A549 (cell line): ENCODE data around the gene ADAMTSL3. TPM values are rescaled to one million over a fixed set of nuclear protein-coding genes. Genes with fewer than 3 reads are reported as not detected.

ENCODE experiments used
- ATAC-seq, 2 experiments: fragments of 200-7000 bp in 1 of 2; fragments of >200 bp in 1 of 2; cut with Nextera tagmentation in 1 of 2; cut with Tn5 transposase in 1 of 2; 3 replicates each; pipeline versions ENCODE4 v1.8.0 to v1.9.1; 2018 to 2020; ENCODE audit warnings: mild to moderate bottlenecking in 1 of 2, moderate library complexity in 1 of 2
- CTCF ChIA-PET: fragments of 300-600 bp; sonication (Branson Sonifier 250); formaldehyde crosslinking; extraction: SDS; loops from one replicate; lab custom pipeline; 2021; ENCODE audit warnings: antibody characterized with exemption, inconsistent platforms; lab: Yijun Ruan, JAX
- POLR2A ChIA-PET: fragments of 350-600 bp; formaldehyde crosslinking; extraction: SDS; loops from one replicate; lab custom pipeline; 2021; ENCODE audit warnings: antibody characterized with exemption, inconsistent platforms; lab: Yijun Ruan, JAX
- DNase-seq, 2 experiments: peaks; one replicate each; pipeline versions ENCODE4 v3.0.0 to v3.0.0-alpha.2; 2011 to 2016; ENCODE audit warnings: low read depth in 1 of 2, low spot score in 1 of 2
- FAIRE-seq: peaks from 2 replicates; lab custom pipeline; 2011; peaks lifted over from hg19 to GRCh38; lab: Jason Lieb, UNC
- H3K27ac ChIP-seq, 2 experiments: fragments of >200 bp; sonication (Bioruptor Twin); formaldehyde crosslinking; 3 replicates each; pipeline ENCODE4 v1.5.1; 2016 to 2017
- H3K4me1 ChIP-seq: fragments of >200 bp; sonication (Bioruptor Twin); formaldehyde crosslinking; 3 replicates; pipeline ENCODE4 v1.6.1; 2016
- H3K4me2 ChIP-seq: fragments of >200 bp; sonication (Bioruptor Twin); formaldehyde crosslinking; 3 replicates; pipeline ENCODE4 v1.6.1; 2016
- H3K4me3 ChIP-seq: fragments of >200 bp; sonication (Bioruptor Twin); formaldehyde crosslinking; 3 replicates; pipeline ENCODE4 v1.5.1; 2016
- H3K9me3 ChIP-seq: fragments of >200 bp; sonication (Bioruptor Twin); formaldehyde crosslinking; 3 replicates; pipeline ENCODE4 v1.6.1; 2016
- BHLHE40 ChIP-seq: IDR thresholded peaks from 2 replicates; pipeline ENCODE4 v1.6.1; 2012; ENCODE audit warnings: low read depth, low read length, inconsistent platforms
- CBX8 ChIP-seq: fragments of 200-600 bp; sonication (generic); IDR thresholded peaks from 2 replicates; pipeline ENCODE4 v1.6.1; 2016
- CHD4 ChIP-seq: fragments of 200-600 bp; sonication (generic); IDR thresholded peaks from 2 replicates; pipeline ENCODE4 v1.6.1; 2016; ENCODE audit warnings: antibody characterized with exemption, mild to moderate bottlenecking, borderline replicate concordance
- E2F6 ChIP-seq: IDR thresholded peaks from 2 replicates; pipeline ENCODE4 v1.6.1; 2012; ENCODE audit warnings: low read depth, borderline replicate concordance
- ESRRA ChIP-seq: fragments of 150-350 bp; IDR thresholded peaks from 2 replicates; pipeline ENCODE4 v1.6.1; 2014; ENCODE audit warnings: mild to moderate bottlenecking, low read length, borderline replicate concordance
- GATA3 ChIP-seq: IDR thresholded peaks from 2 replicates; pipeline ENCODE4 v1.6.1; 2012; ENCODE audit warnings: borderline replicate concordance
- HDAC2 ChIP-seq: fragments of 200-600 bp; sonication (generic); IDR thresholded peaks from 2 replicates; pipeline ENCODE4 v1.6.1; 2016
- HOXB5 ChIP-seq: fragments of 250-450 bp; sonication (Bioruptor Pico); IDR thresholded peaks from 2 replicates; pipeline ENCODE4 v1.5.0; 2020; ENCODE audit warnings: mild to moderate bottlenecking, moderate library complexity
- KDM1A ChIP-seq: fragments of 200-600 bp; sonication (generic); IDR thresholded peaks from 2 replicates; pipeline ENCODE4 v1.6.1; 2016; ENCODE audit warnings: low read depth, mild to moderate bottlenecking
- KDM5A ChIP-seq: fragments of 200-600 bp; sonication (generic); IDR thresholded peaks from 2 replicates; pipeline ENCODE4 v1.6.1; 2016; ENCODE audit warnings: antibody characterized with exemption, mild to moderate bottlenecking
- MYC ChIP-seq: IDR thresholded peaks from 2 replicates; pipeline ENCODE4 v1.6.1; 2012; ENCODE audit warnings: mild to moderate bottlenecking, inconsistent platforms, low read length, improper control_type of control experiment, borderline replicate concordance
- NPAS2 ChIP-seq: fragments of 250-450 bp; sonication (Bioruptor Pico); IDR thresholded peaks from 2 replicates; pipeline ENCODE4 v1.8.0; 2022; ENCODE audit warnings: mild to moderate bottlenecking, moderate library complexity, borderline replicate concordance
- NR3C1 ChIP-seq: fragments of >200 bp; sonication (Bioruptor Twin); formaldehyde crosslinking; IDR thresholded peaks from 3 replicates; pipeline ENCODE4 v1.6.1; 2017
- POLR2A ChIP-seq: IDR thresholded peaks from 2 replicates; pipeline ENCODE4 v1.6.1; 2012; ENCODE audit warnings: mild to moderate bottlenecking, low read length
- RCOR1 ChIP-seq: fragments of 150-350 bp; IDR thresholded peaks from 2 replicates; pipeline ENCODE4 v1.6.1; 2014; ENCODE audit warnings: antibody characterized with exemption, low read length, low read depth
- REST ChIP-seq: fragments of 200-600 bp; sonication (generic); IDR thresholded peaks from 2 replicates; pipeline ENCODE4 v1.6.1; 2016; ENCODE audit warnings: antibody characterized with exemption, mild to moderate bottlenecking, moderate library complexity
- RNF2 ChIP-seq: fragments of 200-600 bp; sonication (generic); IDR thresholded peaks from 2 replicates; pipeline ENCODE4 v1.6.1; 2016; ENCODE audit warnings: low read depth, mild to moderate bottlenecking, antibody characterized with exemption, moderate library complexity, borderline replicate concordance
- SMC3 ChIP-seq: fragments of >200 bp; sonication (Bioruptor Twin); formaldehyde crosslinking; IDR thresholded peaks from 3 replicates; pipeline ENCODE4 v1.6.1; 2018; ENCODE audit warnings: inconsistent platforms
- SREBF2 ChIP-seq: fragments of 450-650 bp; IDR thresholded peaks from 2 replicates; pipeline ENCODE4 v1.6.1; 2014; ENCODE audit warnings: mild to moderate bottlenecking, moderate library complexity
- TFCP2L1 ChIP-seq: fragments of 250-450 bp; sonication (Bioruptor Pico); IDR thresholded peaks from 2 replicates; pipeline ENCODE4 v1.5.0; 2021; ENCODE audit warnings: mild to moderate bottlenecking
- TP53 ChIP-seq: fragments of 250-450 bp; sonication (Bioruptor Pico); IDR thresholded peaks from 2 replicates; pipeline ENCODE4 v1.5.0; 2021; ENCODE audit warnings: mild to moderate bottlenecking, moderate library complexity
- USF2 ChIP-seq: fragments of 450-650 bp; IDR thresholded peaks from 2 replicates; pipeline ENCODE4 v1.6.1; 2014; ENCODE audit warnings: antibody characterized with exemption
- ZNF302 ChIP-seq: fragments of 250-450 bp; sonication (Bioruptor Pico); IDR thresholded peaks from 2 replicates; pipeline ENCODE4 v1.9.0; 2021; ENCODE audit warnings: inconsistent platforms, mild to moderate bottlenecking, moderate library complexity
- WGBS: methylation state at CpG from one replicate; pipeline ENCODE4 v1.1.6; 2017; ENCODE audit errors: missing lambda C conversion rate; 5-methylcytosine and 5-hydroxymethylcytosine counted together
- polyA plus RNA-seq, 4 experiments: library from polyadenylated mRNA; depleted of rRNA in 3 of 4; stranded (reverse); fragments of >200 nt; fragmentation: RNase III in 1 of 4; extraction: RNeasy Plus Mini Kit Qiagen cat#74134 plus additional on column Dnase treatment in 1 of 4; gene quantifications; 2 replicates in 3 of 4; 3 replicates in 1 of 4; pipeline ENCODE4 v1.2.3, GENCODE V29; 2011 to 2017

The ADAMTSL3 gene
- polyA plus RNA-seq, 2 of the 4 experiments (the other 2 are of a cell fraction) = 0.22 to 0.25 TPM

- TF ChIP-seq CHD4 = no peak
Measured at GRCh38 chr15:83999396-84000135, 345.6 kb downstream of the ADAMTSL3 start (continued).

GRCh38 chr15:84001037-84001436 lies 347.1 kb downstream of the ADAMTSL3 start:
- no peak overlapping the region for H3K4me3 ChIP-seq
- H3K4me2 ChIP-seq = no peak overlapping the region
- no peak for ATAC-seq
- no peak for FAIRE-seq
- no peak overlapping the region for H3K27ac ChIP-seq
- H3K9me3 ChIP-seq = no peaks in the 10 kb centered on the region
- CTCF ChIA-PET = interaction anchor here (1.2 to 1.6 kb wide), 3 partner anchors 14 to 27 kb away, joined by 3 to 5 read pairs (median 4); no protein-coding TSS in a partner anchor
- no peaks in the 10 kb centered on the region for H3K4me1 ChIP-seq
- WGBS = 31% methylated on average over 5 of the region's 5 CpGs
- no peak for DNase-seq
- TF ChIP-seq HOXB5 (CRISPR knock-in tag) = no peak
- no peak for TF ChIP-seq TFCP2L1 (CRISPR knock-in tag)
- TF ChIP-seq NR3C1 = no peak
- no peak for TF ChIP-seq MYC
- no peak for TF ChIP-seq SREBF2
- no peak for TF ChIP-seq GATA3
- no peak for TF ChIP-seq TP53 (CRISPR knock-in tag)
- TF ChIP-seq KDM5A = no peak
- TF ChIP-seq NPAS2 (CRISPR knock-in tag) = no peak
- TF ChIP-seq RNF2 = no peak
- no peak for TF ChIP-seq BHLHE40
- TF ChIP-seq REST = no peak
- TF ChIP-seq ESRRA = no peak
- TF ChIP-seq HDAC2 = no peak
- TF ChIP-seq CBX8 = no peak
- no peak for TF ChIP-seq SMC3
- no peak for TF ChIP-seq KDM1A
- POLR2A ChIA-PET = no interaction called here

GRCh38 chr15:84001655-84002054 lies 347.7 kb downstream of the ADAMTSL3 start:
- no peak overlapping the region for H3K4me2 ChIP-seq
- TF ChIP-seq E2F6 (no peak), CHD4 (no peak), RCOR1 (no peak), GATA3 (no peak), POLR2A (no peak), CBX8 (no peak), BHLHE40 (no peak), USF2 (no peak), ZNF302 (CRISPR knock-in tag) (no peak)
- no peaks in the 10 kb centered on the region for H3K4me1 ChIP-seq
- FAIRE-seq (no peak), DNase-seq (no peak), ATAC-seq (no peak)
- no peak overlapping the region for H3K27ac ChIP-seq
- no peaks in the 10 kb centered on the region for H3K9me3 ChIP-seq
- CTCF ChIA-PET = interaction anchor here (1.0 to 1.6 kb wide), 4 partner anchors 14 to 81 kb away, joined by 3 to 5 read pairs (median 4); no protein-coding TSS in a partner anchor
- POLR2A ChIA-PET = no interaction called here
- H3K4me3 ChIP-seq = no peak overlapping the region
